C4-2B (cell line): ENCODE data around the gene SCLY.

Experiments
- ZFX ChIP-seq: fragments of 450-650 bp; IDR thresholded peaks from 2 replicates; pipeline ENCODE4 v1.6.1; 2017
- TF ChIP-seq, protein P1 (sequence below): fragments of 450-650 bp; conservative IDR thresholded peaks from 2 replicates; pipeline ENCODE4 v1.5.1; 2017; ENCODE audit warnings: mild to moderate bottlenecking

GRCh38 chr2:238126775-238127164 lies 66.0 kb downstream of the SCLY start:
- TF ChIP-seq, protein P1, sequence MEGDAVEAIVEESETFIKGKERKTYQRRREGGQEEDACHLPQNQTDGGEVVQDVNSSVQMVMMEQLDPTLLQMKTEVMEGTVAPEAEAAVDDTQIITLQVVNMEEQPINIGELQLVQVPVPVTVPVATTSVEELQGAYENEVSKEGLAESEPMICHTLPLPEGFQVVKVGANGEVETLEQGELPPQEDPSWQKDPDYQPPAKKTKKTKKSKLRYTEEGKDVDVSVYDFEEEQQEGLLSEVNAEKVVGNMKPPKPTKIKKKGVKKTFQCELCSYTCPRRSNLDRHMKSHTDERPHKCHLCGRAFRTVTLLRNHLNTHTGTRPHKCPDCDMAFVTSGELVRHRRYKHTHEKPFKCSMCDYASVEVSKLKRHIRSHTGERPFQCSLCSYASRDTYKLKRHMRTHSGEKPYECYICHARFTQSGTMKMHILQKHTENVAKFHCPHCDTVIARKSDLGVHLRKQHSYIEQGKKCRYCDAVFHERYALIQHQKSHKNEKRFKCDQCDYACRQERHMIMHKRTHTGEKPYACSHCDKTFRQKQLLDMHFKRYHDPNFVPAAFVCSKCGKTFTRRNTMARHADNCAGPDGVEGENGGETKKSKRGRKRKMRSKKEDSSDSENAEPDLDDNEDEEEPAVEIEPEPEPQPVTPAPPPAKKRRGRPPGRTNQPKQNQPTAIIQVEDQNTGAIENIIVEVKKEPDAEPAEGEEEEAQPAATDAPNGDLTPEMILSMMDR: no peak
- no peak for TF ChIP-seq ZFX
